ENCODE data around the gene HBE1.

DNA sequence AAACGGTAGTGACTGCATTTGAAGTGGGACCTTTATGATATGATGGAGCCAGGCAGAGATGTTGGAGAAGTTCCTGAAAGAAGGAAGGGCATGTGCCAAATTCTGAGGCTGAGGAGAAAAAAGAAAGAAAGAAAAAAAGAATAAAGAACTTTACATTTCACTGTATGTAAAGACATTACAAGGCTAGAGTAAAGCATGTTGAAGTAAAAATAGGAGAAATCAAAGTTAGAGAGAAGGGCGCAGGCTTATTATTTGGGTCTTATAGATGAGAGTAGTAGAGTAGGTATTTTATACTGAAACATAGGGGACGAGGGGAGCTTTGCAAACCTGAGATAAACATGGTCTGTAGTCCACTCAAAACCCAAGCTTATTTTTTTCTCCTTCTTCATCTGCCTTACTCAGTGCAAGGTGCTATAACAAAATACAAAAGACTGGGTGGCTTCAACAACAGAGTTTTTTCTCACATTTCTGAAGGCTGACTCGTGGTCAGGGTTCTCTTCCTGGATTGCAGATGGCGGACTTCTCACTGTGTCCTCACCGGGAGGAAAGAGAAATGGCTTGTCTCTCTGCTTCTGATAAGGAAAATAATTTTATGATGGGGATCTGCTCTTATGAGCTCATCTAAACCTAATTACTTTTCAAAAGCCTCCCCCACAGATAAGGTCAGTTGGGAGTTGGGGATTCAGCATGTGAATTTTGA is 22.8 kb downstream of the HBE1 start:
- no peak for TF ChIP-seq POLR2A (IDR thresholded peaks at IDR 0.05)
- TF ChIP-seq, protein P1, sequence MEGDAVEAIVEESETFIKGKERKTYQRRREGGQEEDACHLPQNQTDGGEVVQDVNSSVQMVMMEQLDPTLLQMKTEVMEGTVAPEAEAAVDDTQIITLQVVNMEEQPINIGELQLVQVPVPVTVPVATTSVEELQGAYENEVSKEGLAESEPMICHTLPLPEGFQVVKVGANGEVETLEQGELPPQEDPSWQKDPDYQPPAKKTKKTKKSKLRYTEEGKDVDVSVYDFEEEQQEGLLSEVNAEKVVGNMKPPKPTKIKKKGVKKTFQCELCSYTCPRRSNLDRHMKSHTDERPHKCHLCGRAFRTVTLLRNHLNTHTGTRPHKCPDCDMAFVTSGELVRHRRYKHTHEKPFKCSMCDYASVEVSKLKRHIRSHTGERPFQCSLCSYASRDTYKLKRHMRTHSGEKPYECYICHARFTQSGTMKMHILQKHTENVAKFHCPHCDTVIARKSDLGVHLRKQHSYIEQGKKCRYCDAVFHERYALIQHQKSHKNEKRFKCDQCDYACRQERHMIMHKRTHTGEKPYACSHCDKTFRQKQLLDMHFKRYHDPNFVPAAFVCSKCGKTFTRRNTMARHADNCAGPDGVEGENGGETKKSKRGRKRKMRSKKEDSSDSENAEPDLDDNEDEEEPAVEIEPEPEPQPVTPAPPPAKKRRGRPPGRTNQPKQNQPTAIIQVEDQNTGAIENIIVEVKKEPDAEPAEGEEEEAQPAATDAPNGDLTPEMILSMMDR (IDR thresholded peaks at IDR 0.05) = no peak

Data from sigmoid colon (tissue), 3 donors.